H7 (cell line): Measurements from ENCODE around the gene KRTAP29-1. TPM values are rescaled to one million over a fixed set of nuclear protein-coding genes. Genes with fewer than 3 reads are reported as not detected.

Experiments
- DNase-seq: peaks from one replicate; pipeline ENCODE4 v3.0.0; 2012
- H3K27me3 ChIP-seq: 2 replicates; pipeline ENCODE4 v1.6.0; 2011; ENCODE audit warnings: mild to moderate bottlenecking, low read length; ENCODE audit not compliant: control insufficient read depth, insufficient read depth
- H3K36me3 ChIP-seq: replicated peaks from 2 replicates; pipeline ENCODE4 v1.5.1; 2011; ENCODE audit warnings: low read length; ENCODE audit not compliant: control insufficient read depth, insufficient read depth
- H3K4me3 ChIP-seq: 2 replicates; pipeline ENCODE4 v1.5.1; 2011; ENCODE audit warnings: low read depth, mild to moderate bottlenecking, control low read depth, low read length, moderate library complexity; ENCODE audit not compliant: insufficient read depth
- total RNA-seq: library from RNA; depleted of rRNA; stranded (reverse); fragments of >200 nt; shearing (Covaris generic); gene quantifications from 2 replicates; pipeline ENCODE4 v1.2.3, GENCODE V29; 2014

The KRTAP29-1 gene
- total RNA-seq, 1 experiment from 2014 or later, result not detected

- no peaks in the 10 kb centered on the region for H3K27me3 ChIP-seq
- H3K4me3 ChIP-seq, result no peak overlapping the region
- no peaks in the 10 kb centered on the region for H3K36me3 ChIP-seq
- no peak for DNase-seq
Measured at GRCh38 chr17:41322903-41323895, 20.5 kb upstream of the KRTAP29-1 start.

- no peak overlapping the region for H3K4me3 ChIP-seq
- H3K27me3 ChIP-seq, result no peaks in the 10 kb centered on the region
- peak; percentile 60 for DNase-seq
- no peaks in the 10 kb centered on the region for H3K36me3 ChIP-seq
Measured at GRCh38 chr17:41322094-41322902, 19.6 kb upstream of the KRTAP29-1 start.

GRCh38 chr17:41318231-41318630 is 15.6 kb upstream of the KRTAP29-1 start:
- no peak for DNase-seq
- Histone ChIP-seq H3K4me3 (no peak overlapping the region), H3K27me3 (no peaks in the 10 kb centered on the region), H3K36me3 (no peaks in the 10 kb centered on the region)

DNA sequence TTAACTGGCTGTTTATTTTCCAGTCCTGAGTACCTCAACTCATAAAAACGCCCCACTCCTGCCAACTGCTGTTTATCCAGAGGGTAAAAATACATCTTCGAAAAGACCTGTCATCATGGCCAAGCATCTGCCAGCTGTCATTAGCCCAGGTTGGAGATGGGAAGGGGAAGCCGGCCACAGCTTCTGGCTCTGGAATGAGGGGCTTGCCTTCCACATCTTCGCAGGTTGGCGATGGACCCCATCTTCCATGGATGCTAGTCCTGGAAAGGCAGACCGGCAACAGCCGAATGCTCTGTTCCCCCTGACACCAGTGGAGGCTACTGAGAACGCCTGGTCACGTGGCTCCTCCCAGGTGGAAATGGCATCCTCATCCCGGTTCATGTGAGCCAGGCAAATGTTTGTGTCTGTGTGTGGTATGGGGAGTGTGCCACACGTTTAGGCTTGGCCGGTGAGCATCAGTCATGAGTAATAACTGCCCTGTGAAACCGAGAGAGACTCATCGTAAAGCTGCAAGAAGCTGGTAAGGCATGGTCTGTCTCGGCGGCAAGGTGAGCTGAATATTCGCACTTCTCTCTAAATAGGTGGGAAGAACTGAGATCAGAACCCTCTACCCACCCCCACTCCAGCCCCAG is 13.3 kb upstream of the KRTAP29-1 start:
- H3K27me3 ChIP-seq, result no peaks in the 10 kb centered on the region
- no peak for DNase-seq
- H3K36me3 ChIP-seq, result no peaks in the 10 kb centered on the region
- H3K4me3 ChIP-seq, result no peak overlapping the region

GRCh38 chr17:41315204-41315794 is 12.6 kb upstream of the KRTAP29-1 start, which contains the start of gene KRTAP17-1:
Gene KRTAP17-1, minus strand, starts transcription at chr17:41315710. Its CDS starts 60 bp downstream, at chr17:41315650.
- Histone ChIP-seq H3K27me3 (no peaks in the 10 kb centered on the region), H3K36me3 (no peaks in the 10 kb centered on the region), H3K4me3 (no peak within 1 kb of the TSS)
- peak; percentile 31 for DNase-seq

- no peak for DNase-seq
- no peaks in the 10 kb centered on the region for H3K36me3 ChIP-seq
Measured at GRCh38 chr17:41311111-41311510, 8.5 kb upstream of the KRTAP29-1 start.

GRCh38 chr17:41308918-41309359 is 6.3 kb upstream of the KRTAP29-1 start, which contains the start of gene KRTAP16-1:
Gene KRTAP16-1, minus strand, starts transcription at chr17:41309309. Its CDS starts 56 bp downstream, at chr17:41309253.
- Histone ChIP-seq H3K4me3 (no peak within 1 kb of the TSS), H3K36me3 (no peaks in the 10 kb centered on the region), H3K27me3 (no peaks in the 10 kb centered on the region)
- DNase-seq, result no peak

More at GRCh38 chr17:41311111-41311510, 8.5 kb upstream of the KRTAP29-1 start:
- Histone ChIP-seq H3K4me3 (no peak overlapping the region), H3K27me3 (no peaks in the 10 kb centered on the region)

DNA sequence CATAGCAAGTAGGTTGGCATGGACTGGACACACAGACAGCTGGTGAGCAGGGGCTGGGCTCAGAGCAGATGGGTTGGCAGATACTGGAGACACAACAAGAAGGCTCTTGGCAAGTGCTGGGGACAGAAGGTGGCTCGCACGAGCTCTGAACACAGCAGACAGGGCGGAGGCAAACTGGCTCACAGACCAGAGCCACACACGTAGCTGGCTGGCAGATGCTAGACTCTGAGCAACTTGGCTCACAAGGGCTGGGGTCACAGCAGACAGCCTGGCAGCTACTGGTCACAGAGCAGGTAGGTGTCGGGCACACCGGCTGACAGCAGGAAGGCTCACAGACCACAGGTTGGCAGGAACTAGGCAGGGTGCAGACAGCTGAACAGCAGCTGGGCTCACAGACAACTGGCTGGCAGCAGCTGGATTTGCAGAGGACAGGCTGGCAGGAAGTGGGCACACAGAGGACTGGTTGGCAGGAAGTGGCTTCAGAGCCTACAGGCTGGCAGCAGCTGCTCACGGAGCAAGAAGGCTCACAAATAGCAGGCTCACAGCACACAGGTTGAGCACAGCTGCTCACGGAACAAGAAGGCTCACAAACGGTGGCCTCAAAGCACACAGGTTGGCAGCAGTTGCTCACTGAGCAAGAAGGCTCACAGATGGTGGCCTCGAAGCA is 5.7 kb upstream of the KRTAP29-1 start:
- no peak for DNase-seq
- no peak overlapping the region for H3K4me3 ChIP-seq
- H3K36me3 ChIP-seq, result no peaks in the 10 kb centered on the region
- H3K27me3 ChIP-seq, result no peaks in the 10 kb centered on the region

- DNase-seq, result no peak
- Histone ChIP-seq H3K4me3 (no peak overlapping the region), H3K27me3 (no peaks in the 10 kb centered on the region), H3K36me3 (no peaks in the 10 kb centered on the region)
Measured at GRCh38 chr17:41307647-41308046, 5.0 kb upstream of the KRTAP29-1 start.

DNA sequence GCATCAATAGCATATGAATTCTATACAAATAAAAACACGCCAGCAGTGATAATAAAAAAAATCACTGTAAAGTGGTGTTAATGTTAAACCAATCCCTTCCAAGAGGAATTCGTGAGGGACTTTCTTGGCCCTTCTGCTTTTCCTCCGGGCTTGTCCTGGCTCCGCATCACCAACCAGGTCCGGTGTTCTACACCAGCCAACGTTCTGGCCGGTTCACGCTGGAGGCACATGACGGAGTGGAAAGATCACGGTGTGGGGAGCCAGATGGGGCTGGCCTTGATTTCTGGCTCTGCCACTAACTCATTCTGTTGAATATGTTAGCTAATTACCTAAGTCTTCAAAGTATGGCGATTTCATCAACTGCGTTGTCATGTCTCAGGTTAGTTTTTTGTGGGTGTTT is 1.4 kb upstream of the KRTAP29-1 start:
- no peaks in the 10 kb centered on the region for H3K27me3 ChIP-seq
- H3K36me3 ChIP-seq, result no peaks in the 10 kb centered on the region
- DNase-seq, result no peak
- no peak overlapping the region for H3K4me3 ChIP-seq

DNA sequence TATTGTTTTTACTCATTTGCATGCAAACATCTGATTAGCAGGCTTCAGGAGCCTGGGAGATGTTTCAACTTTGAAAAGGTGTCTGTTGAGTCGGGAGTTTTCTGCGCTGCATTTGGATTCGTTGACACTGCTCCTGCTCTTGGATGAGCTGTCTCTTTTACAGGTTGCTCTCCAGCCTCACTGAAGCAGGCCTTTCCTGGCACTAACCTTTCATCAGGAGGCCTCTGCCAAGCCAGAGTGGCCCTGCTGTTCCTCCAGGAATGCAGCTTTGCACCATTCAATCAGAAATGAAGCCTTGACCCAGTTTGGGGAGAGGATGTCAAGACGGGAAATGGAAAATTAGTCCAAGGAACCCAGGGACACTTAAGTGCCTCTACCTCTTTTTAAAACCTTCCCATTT is 330 bp upstream of the KRTAP29-1 start:
- no peaks in the 10 kb centered on the region for H3K36me3 ChIP-seq
- DNase-seq, result no peak
- no peaks in the 10 kb centered on the region for H3K27me3 ChIP-seq
- H3K4me3 ChIP-seq, result no peak overlapping the region

GRCh38 chr17:41301204-41301790 is 1.4 kb downstream of the KRTAP29-1 start:
- no peak for DNase-seq
- Histone ChIP-seq H3K4me3 (no peak overlapping the region), H3K27me3 (no peaks in the 10 kb centered on the region), H3K36me3 (no peaks in the 10 kb centered on the region)

- no peaks in the 10 kb centered on the region for H3K27me3 ChIP-seq
- DNase-seq, result no peak
- no peak overlapping the region for H3K4me3 ChIP-seq
- no peaks in the 10 kb centered on the region for H3K36me3 ChIP-seq
Measured at GRCh38 chr17:41298458-41299135, 4.1 kb downstream of the KRTAP29-1 start.
